Measurements from ENCODE around the gene FRMD8. TPM values are rescaled to one million over a fixed set of nuclear protein-coding genes. Genes with fewer than 3 reads are reported as not detected.

The FRMD8 gene
- total and polyA plus RNA-seq, 2 of the 8 experiments (the other 6 are each of a cell fraction or from before 2014, with no cell fraction given) = 15.0 to 19.2 TPM

- no peak for FAIRE-seq
- POLR2A ChIA-PET (ENCODE audit: partially characterized antibody) = interaction anchor here (0.6 to 4.0 kb wide), 18 partner anchors 13 to 174 kb away, joined by 3 to 26 read pairs (median 4); partner anchors contain the start of genes DPF2 and MALAT1
- TF ChIP-seq MAX (IDR thresholded peaks at IDR 0.05) (no peak), RFX5 (IDR thresholded peaks at IDR 0.05; ENCODE audit: borderline replicate concordance, low read depth, low read length) (no peak), SP2 (IDR thresholded peaks at IDR 0.05; ENCODE audit: low read length) (no peak), CHD2 (IDR thresholded peaks at IDR 0.05; ENCODE audit: low read length) (no peak), CTBP2 (IDR thresholded peaks at IDR 0.05; ENCODE audit: borderline replicate concordance, insufficient read depth, insufficient read length, low read length) (no peak), SAP30 (IDR thresholded peaks at IDR 0.05; ENCODE audit: insufficient read depth, insufficient replicate concordance, low read length) (no peak), TAF1 (IDR thresholded peaks at IDR 0.05; ENCODE audit: low read depth, low read length) (no peak), CHD1 (IDR thresholded peaks at IDR 0.05; ENCODE audit: low read depth, low read length) (no peak), CEBPB (IDR thresholded peaks at IDR 0.05; ENCODE audit: low read depth, low read length) (no peak), KDM5A (IDR thresholded peaks at IDR 0.05; ENCODE audit: low read length) (no peak), NRF1 (IDR thresholded peaks at IDR 0.05; ENCODE audit: low read depth, low read length) (no peak), RAD21 (IDR thresholded peaks at IDR 0.05 in 1 of 2, conservative IDR thresholded peaks at IDR 0.05 in 1 of 2; ENCODE audit: low read depth in 2 of 2, low read length in 2 of 2) (no peak), BACH1 (IDR thresholded peaks at IDR 0.05; ENCODE audit: low read length) (no peak)
Observed at GRCh38 chr11:65356394-65356972, 30.0 kb upstream of the FRMD8 start.

More at GRCh38 chr11:65356394-65356972, 30.0 kb upstream of the FRMD8 start:
- Histone ChIP-seq H3K27me3 (replicated peaks in 1 of 4; ENCODE audit: control insufficient read depth in 3 of 4, extremely low read depth in 1 of 4, insufficient read depth in 3 of 4, low read length in 3 of 4) (peaks cover 7 to 29% (median 19%) of the 10 kb centered on the region in 4 experiments), H4K91ac (replicated peaks; ENCODE audit: insufficient read length, low read length) (no peak overlapping the region), H3K9ac (replicated peaks in 1 of 4; ENCODE audit: extremely low read depth in 1 of 4, low read depth in 3 of 4, low read length in 3 of 4) (no peak overlapping the region), H4K8ac (ENCODE audit: extremely low read depth, insufficient read depth, low read length) (no peak overlapping the region), H4K5ac (ENCODE audit: insufficient read length, low read depth, low read length) (no peak overlapping the region), H3K14ac (ENCODE audit: insufficient read length) (no peak overlapping the region), H3K4me3 (ENCODE audit: extremely low read depth in 1 of 4, insufficient read depth in 2 of 4, low read depth in 3 of 4, low read length in 4 of 4) (peak overlapping the region in 1 of 4 experiments; percentile 73; a peak in 1 of 8 replicates), H2AK5ac (ENCODE audit: low read depth, low read length) (0 out of 2 replicates have a peak overlapping the region, but pooled peaks have one; percentile 39), H3K4me2 (ENCODE audit: insufficient read depth in 1 of 2, low read depth in 2 of 2, low read length in 2 of 2) (peak overlapping the region; percentile 90 to 100; a peak in 3 of 4 replicates), H3K27ac (ENCODE audit: low read depth, low read length) (no peak overlapping the region), H2AFZ (ENCODE audit: low read length) (no peak overlapping the region), H2BK15ac (ENCODE audit: low read length) (no peak overlapping the region), H3K79me2 (ENCODE audit: control insufficient read depth in 1 of 2, insufficient read depth in 2 of 2, low read length in 2 of 2) (no peaks in the 10 kb centered on the region), H4K20me1 (replicated peaks in 1 of 2; ENCODE audit: control insufficient read depth in 1 of 2, insufficient read depth in 2 of 2, low read length in 2 of 2) (peaks cover 2 to 8% of the 10 kb centered on the region in 2 experiments), H3K4ac (replicated peaks; ENCODE audit: insufficient read length, low read depth, low read length) (no peak overlapping the region), H2BK20ac (ENCODE audit: low read length) (no peak overlapping the region), H3K9me3 (ENCODE audit: insufficient read depth in 2 of 2, low read depth in 1 of 2, low read length in 1 of 2) (no peaks in the 10 kb centered on the region), H2BK120ac (replicated peaks; ENCODE audit: low read depth, low read length) (no peak overlapping the region), H3K56ac (replicated peaks; ENCODE audit: insufficient read length, low read depth, low read length) (no peak overlapping the region), H3K23ac (ENCODE audit: insufficient read length) (no peak overlapping the region), H3K4me1 (replicated peaks in 1 of 4; ENCODE audit: control insufficient read depth in 3 of 4, insufficient read depth in 4 of 4, low read length in 3 of 4) (peaks cover 0 to 10% (median 3%) of the 10 kb centered on the region in 4 experiments; a peak in 5 of 7 replicates), H2BK5ac (ENCODE audit: low read depth, low read length) (no peak overlapping the region), H3K36me3 (ENCODE audit: control insufficient read depth in 2 of 4, insufficient read depth in 4 of 4, low read length in 3 of 4) (peaks cover 3 to 14% (median 7%) of the 10 kb centered on the region in 4 experiments; a peak in 7 of 8 replicates), H3K23me2 (ENCODE audit: low read depth, low read length) (peaks cover 9% of the 10 kb centered on the region), H3K18ac (ENCODE audit: extremely low read depth, low read length) (no peak overlapping the region), H3K79me1 (ENCODE audit: low read depth, low read length) (no peaks in the 10 kb centered on the region), H2BK12ac (ENCODE audit: low read depth, low read length) (peak overlapping the region; percentile 63; the same call in 1 of the 2 replicates)
- DNase-seq (ENCODE audit: low read depth in 1 of 2, low spot score in 2 of 2) = no peak
- CTCF ChIA-PET (ENCODE audit: partially characterized antibody) = interaction anchor here (0.5 to 3.3 kb wide), 24 partner anchors 9 to 536 kb away, joined by 3 to 16 read pairs (median 4); partner anchors contain the start of genes CDC42EP2 and SCYL1
- WGBS, 2 experiments (ENCODE audit: extremely low coverage in 1 of 2, insufficient coverage in 1 of 2, insufficient read length in 1 of 2, insufficient replicate concordance in 2 of 2, low coverage in 1 of 2, low lambda C conversion rate in 2 of 2, missing lambda C conversion rate in 1 of 2) = 93% methylated on average over 30 of the region's 30 CpGs; no CpG with 5 or more reads in 1 of the 2 experiments

Data from H1 (cell line).